Measurements from ENCODE around the gene MTERF1.

DNA sequence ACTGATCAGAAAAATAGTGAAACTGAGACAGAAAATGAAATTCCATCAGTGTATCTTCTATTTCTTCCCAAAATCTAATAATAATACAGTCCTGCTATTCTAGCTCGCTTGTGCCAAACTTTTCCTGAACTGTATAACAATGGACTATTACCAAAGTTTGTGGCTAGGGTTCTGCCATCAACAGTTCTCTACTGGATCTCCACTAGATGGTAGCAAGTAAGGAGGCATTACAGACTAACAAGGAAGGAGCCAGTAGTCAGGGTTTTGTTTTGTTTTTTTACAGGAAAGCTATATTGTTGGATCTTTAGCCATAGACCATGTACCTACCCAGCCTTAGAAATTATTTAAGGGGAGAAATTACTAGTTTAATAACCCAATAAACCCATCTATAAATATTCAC lies 10.8 kb downstream of the MTERF1 start:
- TF ChIP-seq POLR2AphosphoS5 (IDR thresholded peaks at IDR 0.05; ENCODE audit: low read depth) (no peak), GABPA (IDR thresholded peaks at IDR 0.05; ENCODE audit: low read depth) (no peak), REST (IDR thresholded peaks at IDR 0.05; ENCODE audit: insufficient replicate concordance, low read depth) (no peak)
- TF ChIP-seq, protein P1, sequence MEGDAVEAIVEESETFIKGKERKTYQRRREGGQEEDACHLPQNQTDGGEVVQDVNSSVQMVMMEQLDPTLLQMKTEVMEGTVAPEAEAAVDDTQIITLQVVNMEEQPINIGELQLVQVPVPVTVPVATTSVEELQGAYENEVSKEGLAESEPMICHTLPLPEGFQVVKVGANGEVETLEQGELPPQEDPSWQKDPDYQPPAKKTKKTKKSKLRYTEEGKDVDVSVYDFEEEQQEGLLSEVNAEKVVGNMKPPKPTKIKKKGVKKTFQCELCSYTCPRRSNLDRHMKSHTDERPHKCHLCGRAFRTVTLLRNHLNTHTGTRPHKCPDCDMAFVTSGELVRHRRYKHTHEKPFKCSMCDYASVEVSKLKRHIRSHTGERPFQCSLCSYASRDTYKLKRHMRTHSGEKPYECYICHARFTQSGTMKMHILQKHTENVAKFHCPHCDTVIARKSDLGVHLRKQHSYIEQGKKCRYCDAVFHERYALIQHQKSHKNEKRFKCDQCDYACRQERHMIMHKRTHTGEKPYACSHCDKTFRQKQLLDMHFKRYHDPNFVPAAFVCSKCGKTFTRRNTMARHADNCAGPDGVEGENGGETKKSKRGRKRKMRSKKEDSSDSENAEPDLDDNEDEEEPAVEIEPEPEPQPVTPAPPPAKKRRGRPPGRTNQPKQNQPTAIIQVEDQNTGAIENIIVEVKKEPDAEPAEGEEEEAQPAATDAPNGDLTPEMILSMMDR (IDR thresholded peaks at IDR 0.05; ENCODE audit: insufficient read depth, low read length): no peak
